Duodenal mucosa (tissue), 2 donors: ENCODE results near the gene TENT5A.

Experiments used
- H3K27ac ChIP-seq: one replicate; pipeline ENCODE4 v1.7.0; 2013; ENCODE audit warnings: low read depth, low read length
- H3K27me3 ChIP-seq, 2 donors: one replicate each; pipeline ENCODE4 v1.7.0; 2013; ENCODE audit warnings: low read length in 2 of 2, control low read depth in 1 of 2; ENCODE audit not compliant: insufficient read depth in 2 of 2, control insufficient read depth in 1 of 2
- H3K36me3 ChIP-seq, 2 donors: one replicate each; pipeline ENCODE4 v1.7.0; 2013; ENCODE audit warnings: low read length in 2 of 2, control low read depth in 1 of 2; ENCODE audit not compliant: insufficient read depth in 2 of 2, control insufficient read depth in 1 of 2
- H3K4me1 ChIP-seq, 2 donors: one replicate each; pipeline ENCODE4 v1.7.0; 2013; ENCODE audit warnings: low read length in 2 of 2, control low read depth in 1 of 2; ENCODE audit not compliant: insufficient read depth in 2 of 2, control insufficient read depth in 1 of 2
- H3K4me3 ChIP-seq, 2 donors: one replicate each; pipeline ENCODE4 v1.7.0; 2013; ENCODE audit warnings: low read length in 2 of 2, low read depth in 1 of 2
- H3K9ac ChIP-seq, 2 donors: one replicate each; pipeline ENCODE4 v1.7.0; 2013; ENCODE audit warnings: low read length in 2 of 2, low read depth in 1 of 2
- H3K9me3 ChIP-seq, 2 donors: one replicate each; pipeline ENCODE4 v1.7.0; 2013; ENCODE audit warnings: low read length in 2 of 2, control low read depth in 1 of 2; ENCODE audit not compliant: control insufficient read depth in 1 of 2

The TENT5A gene

DNA sequence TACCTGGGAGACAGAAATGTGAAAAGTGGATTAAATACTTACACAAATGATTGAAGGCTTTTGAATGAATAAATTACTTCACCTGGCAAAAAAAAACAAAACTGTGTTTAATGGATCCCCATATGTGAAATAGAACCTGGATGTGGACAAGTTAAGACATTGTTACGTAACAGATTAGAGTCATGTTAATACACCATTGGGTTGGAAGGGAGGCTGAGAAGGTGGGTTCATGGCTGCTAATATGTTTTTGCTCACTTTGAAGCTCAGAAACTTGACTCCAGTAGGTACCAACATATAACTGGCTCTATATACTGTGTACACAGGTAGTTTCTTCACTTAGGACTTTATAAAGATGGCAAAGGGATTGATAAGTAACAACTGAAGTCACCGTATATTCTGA lies 21.4 kb upstream of the TENT5A start:
- H3K27me3 ChIP-seq, result no peaks in the 10 kb centered on the region
- no peaks in the 10 kb centered on the region for H3K36me3 ChIP-seq
- no peak overlapping the region for H3K9ac ChIP-seq
- no peaks in the 10 kb centered on the region for H3K9me3 ChIP-seq
- H3K4me1 ChIP-seq, result no peaks in the 10 kb centered on the region
- no peak overlapping the region for H3K27ac ChIP-seq
- no peak overlapping the region for H3K4me3 ChIP-seq

DNA sequence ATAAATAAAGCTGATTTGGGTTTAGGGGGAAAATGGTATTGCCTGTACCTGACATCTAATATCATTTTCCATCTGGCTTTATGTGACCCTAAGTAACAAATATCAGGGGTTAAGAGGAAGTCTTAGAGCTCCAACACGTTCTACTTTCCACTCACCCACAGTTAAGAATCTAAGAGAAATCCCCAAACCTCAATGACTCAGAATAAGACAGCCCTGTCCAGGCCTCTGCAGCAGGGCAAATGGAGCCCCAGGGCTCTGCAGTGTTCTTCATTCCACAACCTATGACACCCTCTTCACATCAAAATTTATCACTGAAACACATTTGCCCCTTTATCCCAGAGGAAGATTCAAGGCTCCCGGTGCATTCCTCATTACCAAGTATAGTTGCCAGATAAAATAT lies 20.3 kb upstream of the TENT5A start:
- no peak overlapping the region for H3K9ac ChIP-seq
- H3K36me3 ChIP-seq, result no peaks in the 10 kb centered on the region
- H3K9me3 ChIP-seq, result no peaks in the 10 kb centered on the region
- no peaks in the 10 kb centered on the region for H3K4me1 ChIP-seq
- no peaks in the 10 kb centered on the region for H3K27me3 ChIP-seq
- no peak overlapping the region for H3K27ac ChIP-seq
- H3K4me3 ChIP-seq, result no peak overlapping the region

DNA sequence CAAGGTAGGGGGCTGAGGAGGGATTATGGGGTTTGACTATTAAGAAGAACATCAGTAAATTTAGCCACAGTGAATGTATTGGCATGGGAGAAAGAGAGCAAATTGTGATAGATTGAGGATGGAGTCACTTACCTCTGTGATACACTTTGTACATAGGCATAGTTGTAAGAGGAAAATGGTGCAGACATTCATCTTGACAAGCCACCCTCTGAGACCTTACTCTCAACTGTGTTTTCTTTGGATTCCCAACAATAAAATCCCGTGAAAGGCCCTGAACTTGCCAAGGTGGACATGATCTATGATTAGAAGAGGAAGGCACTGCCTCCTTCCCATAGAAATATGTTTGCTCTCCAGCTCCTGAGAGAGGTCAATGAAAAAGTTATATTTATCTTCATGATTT lies 18.6 kb upstream of the TENT5A start:
- Histone ChIP-seq H3K4me1 (peaks cover 12 to 15% of the 10 kb centered on the region in 2 donors), H3K36me3 (no peaks in the 10 kb centered on the region), H3K4me3 (no peak overlapping the region), H3K9me3 (no peaks in the 10 kb centered on the region), H3K9ac (no peak overlapping the region), H3K27ac (no peak overlapping the region), H3K27me3 (no peaks in the 10 kb centered on the region)

DNA sequence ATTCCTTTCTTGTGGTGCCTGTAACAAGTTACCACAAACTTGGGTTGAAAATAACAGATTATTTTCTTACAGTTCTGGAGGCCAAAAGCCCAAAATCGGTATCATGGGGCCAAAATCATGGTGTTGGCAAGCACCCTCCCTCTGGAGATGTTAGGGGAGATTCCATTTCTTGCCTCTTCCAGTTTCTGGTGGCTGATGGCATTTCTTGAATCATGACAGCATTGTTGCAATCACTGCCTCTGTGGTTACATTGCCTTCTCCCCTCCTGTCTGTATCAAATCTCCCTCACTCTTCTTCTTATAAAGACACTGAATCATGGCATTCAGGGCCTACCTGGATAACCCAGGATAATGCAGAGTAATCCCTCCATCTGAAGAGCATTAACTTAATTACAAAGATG lies 17.9 kb upstream of the TENT5A start:
- no peaks in the 10 kb centered on the region for H3K36me3 ChIP-seq
- H3K4me1 ChIP-seq, result peaks cover 13 to 18% of the 10 kb centered on the region in 2 donors
- H3K9me3 ChIP-seq, result no peaks in the 10 kb centered on the region
- H3K4me3 ChIP-seq, result no peak overlapping the region
- no peak overlapping the region for H3K9ac ChIP-seq
- H3K27ac ChIP-seq, result no peak overlapping the region
- no peaks in the 10 kb centered on the region for H3K27me3 ChIP-seq

DNA sequence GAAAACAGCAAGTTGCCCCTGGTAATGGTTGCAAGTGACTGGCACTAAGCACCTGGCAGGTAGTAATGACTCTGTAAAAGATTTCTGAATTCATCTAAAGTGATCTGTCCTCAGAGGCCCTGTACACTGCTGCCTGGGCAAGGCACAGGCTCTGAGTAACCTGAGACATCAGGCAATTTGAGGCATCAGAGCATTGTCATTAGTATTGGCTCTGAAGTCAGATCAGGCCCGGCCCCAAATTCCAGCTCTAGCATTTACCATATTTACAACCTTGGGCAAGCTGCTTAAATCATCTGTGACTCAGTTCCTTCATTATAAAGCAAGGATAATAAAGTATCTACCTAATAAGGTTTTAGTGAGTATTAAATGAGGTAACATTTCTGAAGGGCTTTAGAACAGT lies 17.3 kb upstream of the TENT5A start:
- H3K27me3 ChIP-seq, result no peaks in the 10 kb centered on the region
- H3K9ac ChIP-seq, result no peak overlapping the region
- peaks cover 13 to 18% of the 10 kb centered on the region in 2 donors for H3K4me1 ChIP-seq
- H3K27ac ChIP-seq, result no peak overlapping the region
- no peaks in the 10 kb centered on the region for H3K9me3 ChIP-seq
- no peak overlapping the region for H3K4me3 ChIP-seq
- no peaks in the 10 kb centered on the region for H3K36me3 ChIP-seq

DNA sequence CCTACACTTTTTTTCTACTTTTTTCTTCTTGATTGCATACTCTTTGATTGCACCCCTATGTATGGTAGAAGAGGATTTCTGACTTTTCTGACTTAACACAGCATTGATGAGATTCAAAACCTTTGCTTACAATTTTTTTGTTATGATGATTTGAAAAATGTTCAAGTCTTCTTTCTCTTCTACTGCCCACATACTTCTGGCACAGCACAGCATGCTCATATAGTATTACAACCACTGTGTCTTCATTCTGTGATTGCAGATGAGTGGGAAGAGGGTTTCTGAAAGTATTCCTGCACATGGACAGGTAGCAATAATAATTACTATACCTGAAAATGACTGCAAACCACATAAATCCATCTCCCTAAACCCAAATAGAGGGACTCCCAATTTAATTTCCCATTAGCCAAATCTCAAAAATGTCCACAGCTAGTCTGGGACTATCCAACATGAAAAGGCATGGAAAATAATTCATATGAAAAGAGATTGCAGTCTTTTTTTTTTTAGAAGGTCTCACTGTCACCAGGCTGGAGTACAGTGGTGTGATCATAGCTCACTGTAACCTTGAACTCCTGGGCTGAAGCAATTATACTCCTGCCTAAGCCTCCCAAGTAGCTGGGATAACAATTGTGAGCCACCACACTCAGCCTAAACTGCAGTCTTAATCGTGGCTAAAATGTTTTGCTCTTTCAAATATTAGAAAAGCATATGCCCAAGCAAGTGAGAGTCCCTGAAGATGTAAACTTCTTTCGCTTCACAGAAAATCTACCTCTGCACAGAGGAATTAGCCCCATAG lies 15.9 kb upstream of the TENT5A start:
- Histone ChIP-seq H3K9ac (no peak overlapping the region), H3K4me3 (no peak overlapping the region), H3K27me3 (no peaks in the 10 kb centered on the region), H3K4me1 (peaks cover 13 to 18% of the 10 kb centered on the region in 2 donors), H3K9me3 (no peaks in the 10 kb centered on the region), H3K36me3 (no peaks in the 10 kb centered on the region), H3K27ac (no peak overlapping the region)

DNA sequence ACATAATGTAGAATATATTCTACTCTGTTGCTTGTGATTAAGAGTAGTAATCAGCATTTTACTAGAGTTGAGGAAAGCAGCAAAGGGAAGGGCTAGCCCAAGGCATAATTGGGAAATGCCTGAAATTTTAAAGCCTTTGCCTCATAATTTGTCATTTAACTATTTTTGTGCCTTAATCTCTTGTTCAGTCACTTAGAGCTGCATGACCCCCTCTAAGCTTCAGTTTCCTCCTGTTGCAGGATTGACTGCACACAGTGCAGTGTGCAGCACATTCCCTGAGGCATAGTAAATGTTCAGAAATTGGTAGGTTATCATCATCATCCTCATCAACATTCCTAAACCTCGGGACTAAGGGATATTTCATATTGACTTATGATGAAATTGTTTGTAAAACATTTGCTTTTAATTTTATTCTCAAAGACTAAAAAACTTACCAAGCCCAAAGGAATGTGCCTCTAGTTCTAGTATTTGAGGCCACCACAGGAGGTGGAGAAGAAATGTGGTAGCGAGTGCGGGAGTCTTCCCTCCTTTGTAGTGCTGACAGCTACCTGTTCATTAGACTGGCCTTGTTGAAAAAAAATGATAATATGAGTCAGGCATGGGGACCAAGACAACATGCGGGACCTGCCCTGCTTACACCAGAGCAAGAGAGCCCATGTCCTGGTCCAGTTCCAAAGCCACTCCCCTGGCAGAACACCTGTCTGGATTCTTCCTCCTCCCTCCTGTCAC lies 14.8 kb upstream of the TENT5A start:
- no peak overlapping the region for H3K27ac ChIP-seq
- no peaks in the 10 kb centered on the region for H3K9me3 ChIP-seq
- no peak overlapping the region for H3K4me3 ChIP-seq

DNA sequence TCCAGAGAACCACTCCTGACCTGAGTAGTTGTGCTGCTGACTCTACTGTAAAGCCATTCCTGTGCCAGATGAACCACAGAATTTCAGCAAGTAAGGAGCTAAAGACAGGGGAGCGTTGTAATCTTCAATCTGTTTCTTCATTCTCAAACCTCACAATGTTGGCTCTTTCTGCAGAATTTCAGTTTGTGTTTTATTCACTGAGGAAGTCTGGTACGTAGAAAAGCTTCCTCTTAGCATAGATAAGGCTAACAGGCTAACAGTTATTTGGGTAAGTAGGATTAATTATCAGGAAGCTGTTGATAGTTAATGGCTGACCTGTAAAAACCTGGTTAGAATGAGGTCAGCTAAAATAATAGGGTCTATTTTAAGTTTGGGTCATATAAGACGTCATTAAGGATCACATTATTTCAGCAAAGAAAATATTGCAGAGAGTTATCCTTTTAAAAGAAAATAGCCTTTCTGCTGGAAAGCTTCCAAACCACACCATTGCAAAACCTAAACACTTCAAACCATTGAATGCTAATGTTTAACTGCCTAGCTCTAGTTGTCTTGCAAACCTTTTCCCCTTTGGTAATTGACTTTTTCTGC lies 14.1 kb upstream of the TENT5A start:
- Histone ChIP-seq H3K9me3 (no peaks in the 10 kb centered on the region), H3K9ac (no peak overlapping the region), H3K4me3 (no peak overlapping the region), H3K27ac (no peak overlapping the region), H3K4me1 (peaks cover 13 to 18% of the 10 kb centered on the region in 2 donors), H3K36me3 (no peaks in the 10 kb centered on the region), H3K27me3 (no peaks in the 10 kb centered on the region)

More for the DNA sequence above, 14.8 kb upstream of the TENT5A start:
- no peaks in the 10 kb centered on the region for H3K27me3 ChIP-seq
- H3K9ac ChIP-seq, result no peak overlapping the region
- no peaks in the 10 kb centered on the region for H3K36me3 ChIP-seq
- peaks cover 13 to 18% of the 10 kb centered on the region in 2 donors for H3K4me1 ChIP-seq

- Histone ChIP-seq H3K9ac (no peak overlapping the region), H3K27me3 (no peaks in the 10 kb centered on the region), H3K27ac (no peak overlapping the region), H3K9me3 (no peaks in the 10 kb centered on the region), H3K36me3 (no peaks in the 10 kb centered on the region), H3K4me1 (peaks cover 13 to 25% of the 10 kb centered on the region in 2 donors), H3K4me3 (no peak overlapping the region)
Observed at GRCh38 chr6:81764531-81764930, 12.1 kb upstream of the TENT5A start.

DNA sequence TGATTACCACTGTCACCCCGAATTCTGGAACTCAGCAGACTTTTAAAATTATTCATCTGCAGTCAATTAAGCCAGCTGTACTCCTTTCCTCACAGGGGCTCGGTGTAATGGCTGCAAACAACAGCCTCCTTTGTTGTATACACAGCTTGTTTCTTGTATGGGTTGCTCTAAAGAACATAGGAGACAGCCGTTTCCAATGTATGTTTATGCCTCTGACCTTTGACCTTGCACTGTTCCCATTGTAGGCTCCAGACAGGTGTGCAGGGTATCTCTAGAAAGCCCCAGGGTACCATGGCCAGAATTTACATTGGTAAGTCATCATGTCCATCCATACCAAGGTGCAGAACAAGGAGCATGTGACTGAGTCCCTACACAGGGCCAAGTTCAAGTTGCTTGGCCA lies 11.5 kb upstream of the TENT5A start:
- no peak overlapping the region for H3K9ac ChIP-seq
- no peak overlapping the region for H3K4me3 ChIP-seq
- H3K36me3 ChIP-seq, result no peaks in the 10 kb centered on the region
- no peaks in the 10 kb centered on the region for H3K9me3 ChIP-seq
- no peaks in the 10 kb centered on the region for H3K27me3 ChIP-seq
- no peak overlapping the region for H3K27ac ChIP-seq
- H3K4me1 ChIP-seq, result peaks cover 13 to 25% of the 10 kb centered on the region in 2 donors
